Left renal cortex interstitium (tissue), 4 donors: ENCODE measurements around the gene MARCHF3. TPM values are rescaled to one million over a fixed set of nuclear protein-coding genes. Genes with fewer than 3 reads are reported as not detected.

Experiments used
- DNase-seq, 4 donors: peaks; one replicate each; pipeline ENCODE4 v3.0.0-alpha.2; 2013; ENCODE audit warnings: low read depth in 4 of 4, low spot score in 2 of 4, missing footprints in 1 of 4
- polyA plus RNA-seq, 4 donors: library from polyadenylated mRNA; unstranded; fragments of 120-200 nt; gene quantifications; one replicate each; pipeline ENCODE4 v1.2.1, GENCODE V29; 2013; ENCODE audit not compliant: insufficient read length in 4 of 4

Gene MARCHF3
- polyA plus RNA-seq, 4 donors: 7.1 to 8.3 (median 7.2) TPM

GRCh38 chr5:126826619-126827215 lies 203.6 kb downstream of the MARCHF3 start:
- no peak for DNase-seq

GRCh38 chr5:126819253-126819652 lies 211.1 kb downstream of the MARCHF3 start:
- DNase-seq: no peak

- no peak for DNase-seq
Measured at GRCh38 chr5:126818736-126819135, 211.6 kb downstream of the MARCHF3 start.

Other genes with a start within 250 kb of the MARCHF3 start
- gene C5orf63, start 42.9 kb upstream of the MARCHF3 start, polyA plus RNA-seq: 10 to 100 TPM; 10.2 to 19.6 (median 15.3) TPM